PFSK-1 (cell line): ENCODE measurements around the gene RAD21L1.

Experiments used
- POLR2AphosphoS5 ChIP-seq: IDR thresholded peaks from 2 replicates; pipeline ENCODE4 v1.6.1; 2012; ENCODE audit warnings: low read depth, mild to moderate bottlenecking, control low read depth, low read length, moderate library complexity
- REST ChIP-seq, 2 experiments: IDR thresholded peaks; 2 replicates each; pipeline versions ENCODE4 v1.6.1 to v1.8.0; 2011 to 2012; ENCODE audit warnings: low read depth in 2 of 2, low read length in 2 of 2, control low read depth in 1 of 2, inconsistent platforms in 1 of 2, mild to moderate bottlenecking in 1 of 2, moderate library complexity in 1 of 2; ENCODE audit not compliant: insufficient read depth in 1 of 2
- TAF1 ChIP-seq: IDR thresholded peaks from 2 replicates; pipeline ENCODE4 v1.6.1; 2012; ENCODE audit warnings: low read length, control low read depth, borderline replicate concordance; ENCODE audit not compliant: insufficient read depth

GRCh38 chr20:1254254-1254653, 28.4 kb downstream of the RAD21L1 start:
- TF ChIP-seq REST (IDR thresholded peaks at IDR 0.05; ENCODE audit: insufficient read depth in 1 of 2, low read depth in 2 of 2, low read length in 2 of 2) (no peak), POLR2AphosphoS5 (no peak), TAF1 (no peak)
